ENCODE measurements around the gene KCNN3. TPM values are rescaled to one million over a fixed set of nuclear protein-coding genes. Genes with fewer than 3 reads are reported as not detected.
A peak's percentile ranks its signal among the peaks of the same experiment; 100 is the strongest.

KCNN3 gene
- total RNA-seq, 1 experiment from 2014 or later: 0.26 TPM

- Histone ChIP-seq H2AFZ (ENCODE audit: low read length) (no peak overlapping the region), H3K27me3 (ENCODE audit: low read length) (no peaks in the 10 kb centered on the region), H3K9me2 (replicated peaks; ENCODE audit: low read length) (no peaks in the 10 kb centered on the region), H3K9me3 (ENCODE audit: low read length) (no peaks in the 10 kb centered on the region), H3K27ac (ENCODE audit: low read length) (no peak overlapping the region), H3K4me3 (ENCODE audit: low read length) (no peak overlapping the region), H3K4me2 (ENCODE audit: low read length) (no peak overlapping the region), H3K79me2 (ENCODE audit: low read length) (no peaks in the 10 kb centered on the region), H3F3A (ENCODE audit: low read length, unreplicated experiment) (no peaks in the 10 kb centered on the region), H3K9ac (ENCODE audit: low read length) (no peak overlapping the region), H3K36me3 (ENCODE audit: low read depth, low read length) (no peaks in the 10 kb centered on the region), H4K20me1 (ENCODE audit: low read length) (no peaks in the 10 kb centered on the region), H3K4me1 (ENCODE audit: insufficient read depth, low read length) (no peaks in the 10 kb centered on the region)
- TF ChIP-seq CTCF (conservative IDR thresholded peaks at IDR 0.05; ENCODE audit: low read depth, low read length) (no peak), EZH2 (IDR thresholded peaks at IDR 0.05; ENCODE audit: low read length, unreplicated experiment) (no peak), EZH2phosphoT487 (IDR thresholded peaks at IDR 0.05; ENCODE audit: borderline replicate concordance, low read length) (no peak)
- BruUV-seq (replicated peaks): no TSS peak
- ChIA-PET POLR2A (ENCODE audit: unreplicated experiment) (no interaction called here), CTCF (no interaction called here)
- no peak for DNase-seq
- ATAC-seq: no peak
- intact Hi-C loops (cut with micrococcal nuclease): no loop called here
Observed at GRCh38 chr1:154856049-154856448, 14.0 kb downstream of the KCNN3 start.

DNA sequence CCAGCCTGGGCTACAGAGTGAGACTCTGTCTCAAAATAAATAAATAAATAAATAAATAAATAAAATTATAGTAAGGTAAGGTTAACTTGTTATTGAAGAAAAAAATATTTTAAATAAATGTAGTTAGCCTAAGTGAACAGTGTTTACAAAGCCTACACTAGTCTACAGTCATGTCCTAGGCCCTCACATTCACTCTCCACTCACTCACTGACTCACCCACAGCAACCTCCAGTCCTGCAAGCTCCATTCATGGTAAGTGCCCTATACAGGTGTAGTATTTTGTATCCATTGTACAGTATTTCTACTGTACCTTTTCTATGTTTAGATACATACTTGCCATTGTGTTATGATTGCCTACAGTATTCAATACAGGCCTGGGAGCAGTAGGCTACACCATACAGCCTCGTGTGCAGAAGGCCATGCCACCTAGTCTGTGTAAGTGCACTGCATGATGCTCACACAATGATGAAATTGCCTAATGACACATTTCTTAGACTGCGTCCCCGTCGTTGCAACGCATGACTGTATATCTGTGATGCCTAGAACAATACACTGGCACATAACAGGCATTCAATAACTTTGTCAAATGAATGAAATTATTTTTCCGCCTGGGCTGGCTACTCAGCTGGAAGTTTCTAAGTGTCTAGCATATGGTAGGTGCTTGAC, 14.8 kb downstream of the KCNN3 start:
- H2AFZ ChIP-seq (ENCODE audit: low read length): no peak overlapping the region
- no peaks in the 10 kb centered on the region for H3K36me3 ChIP-seq (ENCODE audit: low read depth, low read length)
- H3F3A ChIP-seq (ENCODE audit: low read length, unreplicated experiment): no peaks in the 10 kb centered on the region
- no peaks in the 10 kb centered on the region for H3K27me3 ChIP-seq (ENCODE audit: low read length)
- H3K4me3 ChIP-seq (ENCODE audit: low read length): no peak overlapping the region
- H3K4me2 ChIP-seq (ENCODE audit: low read length): no peak overlapping the region
- H3K9ac ChIP-seq (ENCODE audit: low read length): no peak overlapping the region
- CTCF ChIA-PET: no interaction called here
- TF ChIP-seq CTCF (conservative IDR thresholded peaks at IDR 0.05; ENCODE audit: low read depth, low read length): no peak
- no peak for TF ChIP-seq EZH2 (IDR thresholded peaks at IDR 0.05; ENCODE audit: low read length, unreplicated experiment)
- TF ChIP-seq EZH2phosphoT487 (IDR thresholded peaks at IDR 0.05; ENCODE audit: borderline replicate concordance, low read length): no peak
- ATAC-seq: peak; percentile 49
- BruUV-seq (replicated peaks): no TSS peak
- no peaks in the 10 kb centered on the region for H3K79me2 ChIP-seq (ENCODE audit: low read length)
- no peaks in the 10 kb centered on the region for H4K20me1 ChIP-seq (ENCODE audit: low read length)
- POLR2A ChIA-PET (ENCODE audit: unreplicated experiment): no interaction called here
- no peaks in the 10 kb centered on the region for H3K4me1 ChIP-seq (ENCODE audit: insufficient read depth, low read length)
- peak; percentile 48 for DNase-seq
- no peaks in the 10 kb centered on the region for H3K9me3 ChIP-seq (ENCODE audit: low read length)
- H3K27ac ChIP-seq (ENCODE audit: low read length): no peak overlapping the region
- no peaks in the 10 kb centered on the region for H3K9me2 ChIP-seq (replicated peaks; ENCODE audit: low read length)
- intact Hi-C loops (cut with micrococcal nuclease): no loop called here

DNA sequence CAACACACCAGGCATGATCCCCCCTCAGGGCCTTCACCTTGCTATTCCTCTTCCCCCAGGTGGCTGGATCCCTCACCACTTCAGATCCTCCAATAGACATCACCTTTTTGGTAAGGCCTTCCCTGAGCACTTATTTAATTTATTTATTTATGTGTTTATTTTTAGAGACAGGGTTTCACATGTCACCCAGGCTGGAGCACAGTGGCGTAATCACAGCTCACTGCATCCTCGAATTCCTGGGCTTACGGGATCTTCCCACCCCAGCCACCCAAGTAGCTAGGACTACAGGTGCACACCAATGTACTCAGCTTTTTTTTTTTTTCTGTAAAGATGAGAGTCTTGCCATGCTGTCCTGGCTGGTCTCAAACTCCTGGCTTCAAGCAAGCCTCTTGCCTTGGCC, 17.2 kb downstream of the KCNN3 start:
- Histone ChIP-seq H3K9me3 (ENCODE audit: low read length) (no peaks in the 10 kb centered on the region), H3K4me2 (ENCODE audit: low read length) (no peak overlapping the region), H3F3A (ENCODE audit: low read length, unreplicated experiment) (no peaks in the 10 kb centered on the region), H3K27me3 (ENCODE audit: low read length) (no peaks in the 10 kb centered on the region), H3K9me2 (replicated peaks; ENCODE audit: low read length) (no peaks in the 10 kb centered on the region), H3K9ac (ENCODE audit: low read length) (no peak overlapping the region), H3K4me1 (ENCODE audit: insufficient read depth, low read length) (no peaks in the 10 kb centered on the region), H2AFZ (ENCODE audit: low read length) (no peak overlapping the region), H3K36me3 (ENCODE audit: low read depth, low read length) (no peaks in the 10 kb centered on the region), H3K79me2 (ENCODE audit: low read length) (no peaks in the 10 kb centered on the region), H4K20me1 (ENCODE audit: low read length) (no peaks in the 10 kb centered on the region), H3K27ac (ENCODE audit: low read length) (no peak overlapping the region), H3K4me3 (ENCODE audit: low read length) (no peak overlapping the region)
- POLR2A ChIA-PET (ENCODE audit: unreplicated experiment): interaction anchor here (0.7 kb wide), 1 partner anchor 24 kb away, joined by 5 read pairs; no protein-coding TSS in a partner anchor
- no TSS peak for BruUV-seq (replicated peaks)
- DNase-seq (no peak), ATAC-seq (no peak)
- intact Hi-C loops (cut with micrococcal nuclease): no loop called here
- no peak for TF ChIP-seq CTCF (conservative IDR thresholded peaks at IDR 0.05; ENCODE audit: low read depth, low read length)
- no peak for TF ChIP-seq EZH2 (IDR thresholded peaks at IDR 0.05; ENCODE audit: low read length, unreplicated experiment)
- TF ChIP-seq EZH2phosphoT487 (IDR thresholded peaks at IDR 0.05; ENCODE audit: borderline replicate concordance, low read length): no peak
- CTCF ChIA-PET: no interaction called here
